Middle frontal gyrus (tissue), 1 donor: ENCODE data around the gene DKK1.
"Not testable (repeated sequence)": the region's sequence is repeated elsewhere in the genome, so short reads cannot be mapped to it uniquely, and the experiment has no call there.

Source experiments
- DNase-seq: peaks from one replicate; pipeline ENCODE4 v3.0.0-alpha.2; 2015; ENCODE audit warnings: low spot score; ENCODE audit errors: extremely low spot score

The DKK1 gene

GRCh38 chr10:52365547-52366432 is 51.7 kb downstream of the DKK1 start:
- not testable (repeated sequence) for DNase-seq
